Endothelial cell of umbilical vein (primary cell): ENCODE data around the gene KIF26B. TPM values are rescaled to one million over a fixed set of nuclear protein-coding genes. Genes with fewer than 3 reads are reported as not detected.

Experiments
- BruUV-seq: library from RNA; stranded (reverse); fragments of 400-500 nt; replicated peaks from 2 replicates; lab custom pipeline; 2021; lab: Mats Ljungman, UMichigan
- CTCF ChIA-PET: fragments of 300-600, 350-600 bp; sonication (Branson Sonifier 250); formaldehyde crosslinking; loops from one replicate; lab custom pipeline; 2021; ENCODE audit warnings: antibody characterized with exemption, inconsistent platforms; lab: Charles Lee
- POLR2A ChIA-PET: fragments of 300-600, 350-600 bp; sonication (Branson Sonifier 250); formaldehyde crosslinking; loops from one replicate; lab custom pipeline; 2021; ENCODE audit warnings: antibody characterized with exemption, inconsistent platforms; lab: Charles Lee
- DNase-seq: peaks from one replicate; pipeline ENCODE4 v3.0.0-alpha.2; 2011; ENCODE audit warnings: low read depth, low spot score
- FAIRE-seq: peaks from 2 replicates; lab custom pipeline; 2011; peaks lifted over from hg19 to GRCh38; lab: Jason Lieb, UNC
- H2AFZ ChIP-seq: 2 replicates; pipeline ENCODE4 v1.6.0; 2012; ENCODE audit warnings: low read depth, low read length, control low read depth, inconsistent platforms
- H3K27ac ChIP-seq: 2 replicates; pipeline ENCODE4 v1.5.1; 2011; ENCODE audit warnings: low read depth, mild to moderate bottlenecking, control low read depth, low read length, moderate library complexity; ENCODE audit not compliant: insufficient read depth
- H3K27me3 ChIP-seq, 2 experiments: 2 replicates each; pipeline versions ENCODE4 v1.6.0 to v1.6.1; 2011; ENCODE audit warnings: low read length in 2 of 2, mixed read lengths in 1 of 2; ENCODE audit not compliant: control insufficient read depth in 2 of 2, insufficient read depth in 2 of 2
- H3K36me3 ChIP-seq, 2 experiments: 2 replicates in 1 of 2; 3 replicates in 1 of 2; pipeline ENCODE4 v1.5.1; 2011; ENCODE audit warnings: low read length in 2 of 2, mild to moderate bottlenecking in 1 of 2, moderate library complexity in 1 of 2; ENCODE audit not compliant: control insufficient read depth in 2 of 2, insufficient read depth in 2 of 2; ENCODE audit errors: extremely low read depth in 1 of 2
- H3K4me1 ChIP-seq: 3 replicates; pipeline ENCODE4 v1.5.1; 2011; ENCODE audit warnings: mild to moderate bottlenecking, low read length; ENCODE audit not compliant: control insufficient read depth, insufficient read depth; ENCODE audit errors: extremely low read depth
- H3K4me2 ChIP-seq: 2 replicates; pipeline ENCODE4 v1.6.1; 2011; ENCODE audit warnings: low read length, control low read depth, mixed read lengths; ENCODE audit not compliant: insufficient read depth
- H3K4me3 ChIP-seq, 3 experiments: fragments of 200-600 bp in 1 of 3; sonication (generic), shearing (Covaris generic) in 1 of 3; replicated peaks in 1 of 3; 2 replicates each; pipeline ENCODE4 v1.5.1; 2011 to 2016; ENCODE audit warnings: control low read depth in 3 of 3, low read length in 3 of 3, mild to moderate bottlenecking in 2 of 3, inconsistent platforms in 1 of 3, low read depth in 1 of 3, moderate library complexity in 1 of 3; ENCODE audit not compliant: insufficient read depth in 1 of 3
- H3K79me2 ChIP-seq: 2 replicates; pipeline ENCODE4 v1.6.0; 2012; ENCODE audit warnings: low read length, inconsistent platforms; ENCODE audit not compliant: control insufficient read depth, insufficient read depth
- H3K9ac ChIP-seq: replicated peaks from 2 replicates; pipeline ENCODE3; 2011; ENCODE audit warnings: low read length, control low read depth; ENCODE audit not compliant: insufficient read depth; ENCODE audit errors: extremely low read depth
- H3K9me1 ChIP-seq: replicated peaks from 3 replicates; pipeline ENCODE4 v1.6.0; 2011; ENCODE audit warnings: mild to moderate bottlenecking, low read length; ENCODE audit not compliant: control insufficient read depth, insufficient read depth; ENCODE audit errors: extremely low read depth
- H3K9me3 ChIP-seq: replicated peaks from 2 replicates; pipeline ENCODE4 v1.5.1; 2012; ENCODE audit warnings: low read length, inconsistent platforms; ENCODE audit not compliant: control insufficient read depth, insufficient read depth
- H4K20me1 ChIP-seq: replicated peaks from 2 replicates; pipeline ENCODE3; 2011; ENCODE audit warnings: mild to moderate bottlenecking, low read length; ENCODE audit not compliant: control insufficient read depth, insufficient read depth; ENCODE audit errors: extremely low read depth
- CTCF ChIP-seq, 2 donors: IDR thresholded peaks; 1 replicate in 1 of 2; 2 replicates in 1 of 2; pipeline ENCODE4 v1.5.1; 2011; ENCODE audit warnings: low read length in 2 of 2, mild to moderate bottlenecking in 2 of 2, moderate library complexity in 2 of 2, control low read depth in 1 of 2, inconsistent platforms in 1 of 2, low read depth in 1 of 2; ENCODE audit not compliant: insufficient read depth in 1 of 2; ENCODE audit errors: extremely low read depth in 1 of 2
- EZH2 ChIP-seq: IDR thresholded peaks from 2 replicates; pipeline ENCODE4 v1.6.1; 2012; ENCODE audit warnings: borderline replicate concordance, low read depth, mild to moderate bottlenecking, moderate library complexity, low read length, inconsistent platforms; ENCODE audit not compliant: severe bottlenecking
- FOS ChIP-seq: IDR thresholded peaks from 2 replicates; pipeline ENCODE4 v1.6.1; 2011; ENCODE audit warnings: mild to moderate bottlenecking, low read length, moderate library complexity, borderline replicate concordance; ENCODE audit not compliant: insufficient read depth
- GATA2 ChIP-seq: IDR thresholded peaks from 2 replicates; pipeline ENCODE4 v1.7.0; 2011; ENCODE audit warnings: low read depth, mild to moderate bottlenecking, moderate library complexity, mixed read lengths, low read length; ENCODE audit not compliant: insufficient read length, insufficient read depth
- JUN ChIP-seq: IDR thresholded peaks from 2 replicates; pipeline ENCODE4 v1.6.1; 2011; ENCODE audit warnings: borderline replicate concordance, low read depth; ENCODE audit not compliant: insufficient read length, insufficient read depth
- MAX ChIP-seq: IDR thresholded peaks from 2 replicates; pipeline ENCODE4 v1.6.1; 2011; ENCODE audit not compliant: insufficient read depth, insufficient read length
- MYC ChIP-seq: IDR thresholded peaks from one replicate; pipeline ENCODE4 v1.6.1; 2011; ENCODE audit warnings: mild to moderate bottlenecking, low read depth, low read length
- POLR2A ChIP-seq: IDR thresholded peaks from 2 replicates; pipeline ENCODE4 v1.6.1; 2012; ENCODE audit warnings: low read depth, mild to moderate bottlenecking, control low read depth, low read length
- POLR2AphosphoS5 ChIP-seq: IDR thresholded peaks from 2 replicates; pipeline ENCODE4 v1.6.1; 2012; ENCODE audit warnings: low read depth, mild to moderate bottlenecking, control low read depth, low read length, moderate library complexity; ENCODE audit not compliant: insufficient read depth
- dilution Hi-C: fragments of 300-500 bp; cut with MboI; formaldehyde crosslinking; loops from one replicate; pipeline ENCODE4 v1.15.0; 2019; ENCODE audit warnings: low sequenced_read_pairs; ENCODE audit not compliant: extremely low pct_ligation_motif_present
- intact Hi-C: fragments of 100-400 bp; cut with micrococcal nuclease; formaldehyde crosslinking; loops from one replicate; pipeline ENCODE4 v1.10.0; 2022
- polyA plus RNA-seq, 4 experiments: library from polyadenylated mRNA; depleted of rRNA in 3 of 4; stranded (reverse) in 3 of 4; unstranded in 1 of 4; fragments of >200 nt; gene quantifications; 2 replicates each; pipeline versions ENCODE4 v1.2.1 to v1.2.3, GENCODE V29; 2011 to 2012; ENCODE audit warnings: missing spikeins in 1 of 4
- total RNA-seq: library from RNA; stranded (reverse); gene quantifications from 2 replicates; pipeline ENCODE4 v1.2.3, GENCODE V29; 2021

KIF26B gene
- total and polyA plus RNA-seq, 2 donors (not counting 3 experiments of a cell fraction or from before 2014, with no cell fraction given): 0.04 to 0.49 TPM

- CTCF ChIA-PET: no interaction called here
- FAIRE-seq (no peak), DNase-seq (no peak)
- no peak overlapping the region for H3K4me2 ChIP-seq
- no TSS peak for BruUV-seq
- no peak overlapping the region for H3K4me3 ChIP-seq
- no peak overlapping the region for H2AFZ ChIP-seq
- no peaks in the 10 kb centered on the region for H3K27me3 ChIP-seq
- no peaks in the 10 kb centered on the region for H3K9me3 ChIP-seq
- no peaks in the 10 kb centered on the region for H3K79me2 ChIP-seq
- POLR2A ChIA-PET: no interaction called here
- H3K27ac ChIP-seq: no peak overlapping the region
- H3K9me1 ChIP-seq: no peaks in the 10 kb centered on the region
- dilution Hi-C loops: no loop called here
- intact Hi-C loops: no loop called here
- H4K20me1 ChIP-seq: no peaks in the 10 kb centered on the region
- no peaks in the 10 kb centered on the region for H3K36me3 ChIP-seq
- H3K4me1 ChIP-seq: no peaks in the 10 kb centered on the region
- TF ChIP-seq JUN (no peak), POLR2A (no peak), MAX (no peak), GATA2 (no peak), FOS (no peak), MYC (no peak), CTCF (IDR thresholded peaks at IDR 0.05; ENCODE audit: extremely low read depth in 1 of 2, insufficient read depth in 1 of 2, low read depth in 1 of 2, low read length in 2 of 2) (no peak), EZH2 (no peak), POLR2AphosphoS5 (no peak)
- no peak overlapping the region for H3K9ac ChIP-seq
Measured at GRCh38 chr1:245488346-245489129, 333.8 kb downstream of the KIF26B start.
